GM08714 (cell line): Measurements from ENCODE around the gene DRAP1.

Experiments
- H3K4me3 ChIP-seq: fragments of 200-500 bp; sonication (Bioruptor generic); 2 replicates; pipeline ENCODE4 v1.5.1; 2014; ENCODE audit warnings: mild to moderate bottlenecking, low read length, inconsistent platforms
- ZNF274 ChIP-seq: IDR thresholded peaks from 2 replicates; pipeline ENCODE4 v1.6.1; 2012; ENCODE audit warnings: mild to moderate bottlenecking, low read depth, low read length

The DRAP1 gene

DNA sequence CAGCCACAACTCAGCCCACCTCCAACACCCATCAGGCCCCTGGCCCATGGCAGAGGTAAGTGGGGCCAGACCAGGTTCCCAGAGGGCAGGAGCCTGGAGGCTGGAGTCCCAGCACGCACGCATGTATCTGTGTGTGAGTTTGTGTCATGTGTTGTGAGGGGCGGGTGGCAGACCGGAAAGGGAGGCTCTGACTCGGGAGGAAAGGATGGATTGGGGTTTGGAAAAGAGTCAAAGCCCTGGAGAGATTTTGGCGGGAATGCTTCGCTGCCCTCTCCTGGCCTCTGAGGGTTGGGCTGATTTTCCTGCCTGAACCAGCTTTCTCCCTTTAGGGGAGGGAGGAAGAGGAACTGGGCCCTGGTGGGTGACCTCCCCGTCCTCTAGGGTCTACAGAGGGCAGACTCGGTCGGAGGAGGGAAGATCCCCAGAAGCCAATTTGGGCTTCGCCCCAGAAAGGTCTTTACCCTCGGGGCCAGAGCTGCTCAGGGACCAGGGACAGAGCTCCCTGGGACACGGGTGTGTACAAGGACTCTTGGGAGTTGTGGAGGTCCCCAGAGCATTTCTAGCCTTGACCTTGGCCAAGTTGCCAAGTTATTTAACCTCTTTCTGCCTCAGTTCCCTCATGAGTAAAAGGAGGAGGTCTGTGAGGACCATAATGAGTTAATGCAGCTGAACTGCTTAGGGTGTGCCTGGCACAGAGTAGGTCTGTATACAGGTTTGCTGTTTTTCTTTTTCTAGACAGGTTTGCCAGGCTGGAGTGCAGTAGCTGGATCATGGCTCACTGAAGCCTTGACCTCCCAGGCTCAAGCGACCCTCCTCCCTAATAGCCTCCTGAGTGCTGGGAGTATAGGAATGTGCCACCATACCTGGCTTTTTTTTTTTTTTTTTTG lies 7.3 kb upstream of the DRAP1 start:
- no peak overlapping the region for H3K4me3 ChIP-seq
- TF ChIP-seq ZNF274, result no peak

DNA sequence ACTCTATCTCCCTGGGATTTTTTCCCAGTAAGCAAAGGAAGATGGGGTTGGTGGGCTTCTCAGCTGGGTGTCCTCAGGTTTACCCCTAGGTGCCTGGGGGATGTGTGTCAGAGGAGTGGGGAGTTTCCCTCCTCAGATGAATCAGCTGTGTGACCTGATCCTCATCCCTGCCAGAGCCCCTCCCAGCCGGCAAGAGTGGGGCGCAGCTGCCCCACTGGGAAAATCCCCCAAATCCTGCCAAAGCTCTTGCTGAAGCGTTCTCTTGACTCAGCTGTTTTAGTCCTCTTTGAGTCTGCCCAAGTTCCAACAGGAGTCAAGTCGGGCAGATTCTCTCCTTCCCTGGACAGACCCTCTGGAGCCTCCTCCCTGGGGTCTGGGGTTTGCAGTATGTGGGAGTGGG lies 6.4 kb upstream of the DRAP1 start:
- TF ChIP-seq ZNF274, result no peak
- H3K4me3 ChIP-seq, result no peak overlapping the region

DNA sequence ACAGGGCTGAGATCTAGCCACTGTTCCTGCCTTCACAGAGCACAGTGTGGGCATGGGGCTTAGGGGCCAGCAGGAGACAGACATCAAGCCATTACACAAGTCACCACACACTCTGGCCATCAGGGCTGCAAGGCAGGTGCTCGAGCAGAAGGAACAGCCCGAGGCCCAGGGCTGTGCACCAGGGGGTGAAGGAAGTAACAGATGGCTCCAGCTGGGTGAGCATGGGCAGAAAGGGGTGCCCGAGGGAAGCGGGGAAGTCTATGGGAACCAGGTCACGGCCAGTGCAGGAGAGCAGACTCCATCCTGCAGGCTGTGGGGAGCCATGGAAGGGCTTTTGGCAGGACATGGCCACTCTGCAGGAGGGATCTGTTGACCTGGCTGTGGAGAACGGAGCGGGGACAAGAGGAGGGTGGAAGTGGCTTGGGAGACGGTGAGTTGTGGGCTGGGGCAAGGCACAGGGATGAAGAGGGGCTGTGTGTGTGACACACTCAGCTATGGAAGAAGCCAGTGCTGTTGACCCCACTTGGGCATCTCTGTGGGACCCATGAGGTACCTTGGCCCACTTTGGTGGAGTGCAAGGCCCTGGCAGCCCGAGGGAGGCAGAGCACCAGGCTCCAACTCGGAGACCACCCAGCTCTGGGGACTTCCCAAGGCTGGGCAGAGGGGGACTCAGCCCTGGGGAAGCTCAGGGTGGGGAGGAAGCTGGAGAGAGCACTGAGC lies 4.0 kb upstream of the DRAP1 start:
- no peak overlapping the region for H3K4me3 ChIP-seq
- TF ChIP-seq ZNF274, result no peak

GRCh38 chr11:65915821-65916251 lies 3.4 kb upstream of the DRAP1 start:
- no peak for TF ChIP-seq ZNF274
- H3K4me3 ChIP-seq, result no peak overlapping the region

DNA sequence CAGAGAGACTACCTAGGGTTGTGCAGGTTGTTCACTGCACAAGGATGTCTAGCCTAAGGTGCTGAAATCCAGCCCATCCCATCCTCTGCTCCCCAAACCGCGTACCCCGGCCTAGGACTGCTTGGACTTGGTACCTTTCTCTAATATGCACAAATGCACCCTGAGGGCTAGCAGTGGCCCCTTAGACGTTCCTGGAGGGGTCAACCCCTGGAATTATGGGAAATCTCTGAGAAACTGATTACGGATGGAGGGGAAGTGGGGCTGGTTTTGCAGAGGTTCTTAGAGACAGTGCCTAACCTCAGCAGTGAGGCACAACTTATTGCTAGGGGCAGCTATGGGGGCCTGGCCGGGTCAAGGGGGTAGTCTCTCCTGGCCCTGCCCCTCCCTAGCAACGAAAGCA lies 2.8 kb upstream of the DRAP1 start:
- no peak for TF ChIP-seq ZNF274
- H3K4me3 ChIP-seq, result no peak overlapping the region

DNA sequence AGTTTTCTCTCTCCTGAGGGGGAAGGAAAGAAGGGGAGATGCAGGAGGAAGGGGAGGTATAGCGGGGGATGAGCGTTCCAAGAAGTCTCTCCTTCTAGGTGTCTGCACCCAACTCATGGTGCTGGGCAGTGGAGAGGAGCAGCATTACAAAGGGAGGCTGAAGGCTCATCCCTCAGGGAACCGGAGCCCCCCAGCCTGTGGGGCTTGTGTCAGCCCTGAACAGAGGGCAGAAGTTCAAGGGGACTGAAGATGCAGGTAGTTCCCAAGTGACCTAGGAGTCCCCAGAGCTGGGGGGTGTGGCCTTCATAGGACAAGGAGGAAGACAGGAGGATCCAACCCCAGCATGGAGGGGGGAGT lies 2.2 kb upstream of the DRAP1 start:
- TF ChIP-seq ZNF274, result no peak
- H3K4me3 ChIP-seq, result no peak overlapping the region

GRCh38 chr11:65917434-65918210 lies 1.6 kb upstream of the DRAP1 start:
- no peak for TF ChIP-seq ZNF274

GRCh38 chr11:65918211-65919140 lies 750 bp upstream of the DRAP1 start, which contains the start of gene C11orf68:
C11orf68 (minus strand) TSS chr11:65919062; CDS start chr11:65919031, 31 bp downstream.
- H3K4me3 ChIP-seq, result peak within 1 kb of the TSS; percentile 87
- TF ChIP-seq ZNF274, result no peak

More at GRCh38 chr11:65917434-65918210, 1.6 kb upstream of the DRAP1 start:
- peak overlapping the region; percentile 83 for H3K4me3 ChIP-seq

DNA sequence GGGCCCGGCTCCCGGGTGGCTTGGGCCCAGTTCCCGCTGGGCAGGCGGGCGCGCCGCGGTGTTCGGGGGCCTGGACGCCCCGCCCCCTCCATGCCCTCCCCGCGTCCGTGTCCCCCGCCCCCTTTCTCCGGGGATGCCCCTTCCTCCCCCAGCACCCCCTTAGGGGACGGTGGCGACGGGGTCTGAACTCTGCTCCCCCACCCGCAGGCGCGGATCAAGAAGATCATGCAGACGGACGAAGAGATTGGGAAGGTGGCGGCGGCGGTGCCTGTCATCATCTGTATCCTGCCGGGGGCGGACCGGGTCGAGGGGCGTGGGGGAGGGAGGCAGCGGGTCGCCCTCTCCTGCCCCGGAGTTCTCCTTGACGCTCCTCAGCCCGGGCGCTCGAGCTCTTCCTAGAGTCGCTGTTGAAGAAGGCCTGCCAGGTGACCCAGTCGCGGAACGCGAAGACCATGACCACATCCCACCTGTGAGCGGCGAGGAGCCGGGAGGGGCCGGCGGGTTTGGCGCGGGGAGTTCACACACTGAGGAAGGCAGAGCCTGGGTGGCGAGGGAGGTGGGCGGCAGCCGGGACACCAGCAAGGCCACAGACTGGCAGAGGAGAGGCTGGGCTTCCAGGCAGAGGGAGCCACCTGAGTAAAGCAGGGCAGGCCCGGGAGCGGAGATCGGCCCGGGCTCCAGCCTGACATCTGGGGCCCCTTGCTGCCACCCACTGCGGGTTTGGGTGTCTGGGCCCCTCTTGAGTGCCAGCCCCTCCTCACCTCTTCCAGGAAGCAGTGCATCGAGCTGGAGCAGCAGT lies 546 bp downstream of the DRAP1 start:
- TF ChIP-seq ZNF274, result no peak
- peak overlapping the region; percentile 87 for H3K4me3 ChIP-seq

GRCh38 chr11:65920372-65920802 lies 1.2 kb downstream of the DRAP1 start:
- H3K4me3 ChIP-seq, result peak overlapping the region; percentile 87; the same call in 1 of the 2 replicates
- no peak for TF ChIP-seq ZNF274

DNA sequence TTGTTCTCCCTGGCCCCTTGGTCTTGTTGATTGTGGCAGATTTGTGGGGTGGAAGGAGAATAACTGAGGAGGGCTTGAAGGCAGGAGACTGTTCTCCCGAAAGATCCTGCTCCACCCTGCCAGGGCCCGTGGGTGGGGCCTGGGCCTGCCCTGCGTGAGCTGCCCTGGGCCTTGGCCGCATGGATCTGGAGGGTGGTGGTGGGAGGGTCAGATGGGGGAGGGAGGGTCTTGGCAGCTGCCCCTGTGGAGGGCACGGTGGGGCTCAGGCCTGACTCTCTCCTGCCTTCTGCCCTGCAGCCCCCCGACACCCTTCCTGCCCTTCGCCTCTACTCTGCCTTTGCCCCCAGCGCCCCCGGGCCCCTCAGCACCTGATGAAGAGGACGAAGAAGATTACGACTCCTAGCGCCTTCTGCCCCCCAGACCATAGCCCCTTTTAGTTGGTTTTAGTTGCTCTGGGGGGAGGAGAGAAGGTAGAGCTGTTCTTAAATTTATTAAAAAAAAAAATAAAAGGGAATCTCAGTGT lies 1.9 kb downstream of the DRAP1 start:
- TF ChIP-seq ZNF274, result no peak
- peak overlapping the region; percentile 87; the same call in 1 of the 2 replicates for H3K4me3 ChIP-seq

- no peak for TF ChIP-seq ZNF274
- no peak overlapping the region for H3K4me3 ChIP-seq
Measured at GRCh38 chr11:65921876-65922275, 2.6 kb downstream of the DRAP1 start.

GRCh38 chr11:65922565-65922964 lies 3.3 kb downstream of the DRAP1 start:
- H3K4me3 ChIP-seq, result no peak overlapping the region
- TF ChIP-seq ZNF274, result no peak
